Kasumi-1 (cell line): ENCODE results near the gene EMC6.

Experiments used
- DNase-seq, 2 experiments: peaks; one replicate each; lab custom pipeline; 2025; lab: John Stamatoyannopoulos, UW

The EMC6 gene

DNA sequence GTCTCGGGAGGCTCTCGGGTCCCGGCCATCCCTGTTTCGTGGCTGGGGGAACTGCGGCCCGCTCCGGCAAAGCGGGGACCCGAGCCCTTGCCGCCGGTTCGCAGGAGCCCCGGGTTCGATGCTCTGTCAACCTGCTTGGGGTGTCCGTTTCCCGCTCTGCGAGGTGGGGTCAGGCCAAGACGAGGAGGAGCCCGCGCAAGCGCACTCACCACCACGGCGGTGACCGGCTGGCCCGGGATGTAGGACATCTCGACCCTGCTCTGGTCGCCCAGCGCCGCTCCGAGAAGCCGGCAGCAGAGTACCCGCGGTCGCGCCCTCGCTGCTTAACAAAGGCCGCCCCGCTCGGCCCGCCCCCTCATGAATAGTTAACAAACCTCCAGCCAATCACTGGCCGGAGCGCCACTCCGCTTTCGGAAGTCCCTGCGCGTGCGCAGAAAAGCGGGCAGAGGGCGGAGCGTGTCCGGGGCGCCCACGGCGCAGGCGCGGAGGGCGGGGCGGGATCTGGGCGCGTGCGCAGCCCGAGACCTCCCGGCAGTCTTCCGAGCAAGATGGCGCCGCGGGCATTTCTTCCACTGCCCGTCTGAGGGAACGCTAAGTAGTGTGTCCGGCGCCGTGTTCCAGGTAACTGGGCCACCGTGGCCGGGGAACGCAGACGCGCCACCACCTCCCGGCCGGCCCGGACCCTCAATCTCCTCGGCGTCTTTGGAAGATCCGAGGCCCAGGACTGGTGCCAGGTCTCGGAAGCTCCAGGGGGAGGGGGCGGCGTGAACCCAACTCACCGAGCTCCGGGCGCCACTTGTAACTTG lies at the start of gene EMC6, which contains the start of gene TAX1BP3:
EMC6 (plus strand) TSS at position 534 of the 806 bp plus-strand sequence. CDS start 335 bp downstream, outside the sequence.
TAX1BP3 (minus strand) TSS at position 300 of the 806 bp plus-strand sequence; CDS start at position 248, 52 bp downstream.
- peak; percentile 77 to 83 for DNase-seq

DNA sequence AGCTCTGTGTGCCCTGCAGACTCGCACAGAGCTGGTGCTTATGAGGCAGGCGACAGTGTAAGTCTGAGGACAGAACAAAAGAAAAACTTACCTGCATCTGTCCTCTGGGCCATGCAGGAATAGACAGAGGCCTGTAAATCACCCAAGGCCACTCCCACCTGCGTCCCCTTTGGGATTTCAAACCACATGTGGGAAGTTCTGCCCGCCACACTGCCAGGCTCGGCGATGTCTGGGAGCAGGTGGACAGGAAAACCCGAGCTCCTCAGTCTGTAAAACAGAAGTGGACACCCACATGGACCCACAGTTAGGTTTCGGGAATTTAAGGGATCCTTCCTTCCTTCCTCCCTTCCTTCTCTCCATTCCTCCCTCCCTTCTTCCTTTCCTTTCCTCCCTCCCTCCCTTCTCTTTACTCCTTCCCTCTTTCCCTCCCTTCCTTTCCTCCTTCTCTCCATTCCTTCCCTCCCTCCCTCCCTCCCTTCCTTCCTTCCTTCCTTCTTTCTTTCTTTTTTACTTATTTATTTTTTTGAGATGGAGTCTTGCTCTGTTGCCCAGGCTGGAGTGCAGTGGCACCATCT lies 47.4 kb upstream of the EMC6 start:
- DNase-seq: no peak

GRCh38 chr17:3622977-3623594 lies 45.5 kb upstream of the EMC6 start:
- no peak for DNase-seq

GRCh38 chr17:3626831-3627768 lies 41.5 kb upstream of the EMC6 start:
- DNase-seq: no peak

GRCh38 chr17:3627769-3628167 lies 40.8 kb upstream of the EMC6 start:
- no peak for DNase-seq

- peak; percentile 34 to 39 for DNase-seq
These were observed 37.8 kb upstream of the EMC6 start for GRCh38 chr17:3630781-3631180.

- no peak for DNase-seq
These were observed 36.3 kb upstream of the EMC6 start for GRCh38 chr17:3632287-3632686.

GRCh38 chr17:3635474-3636153 lies 33.0 kb upstream of the EMC6 start:
- DNase-seq: no peak

DNA sequence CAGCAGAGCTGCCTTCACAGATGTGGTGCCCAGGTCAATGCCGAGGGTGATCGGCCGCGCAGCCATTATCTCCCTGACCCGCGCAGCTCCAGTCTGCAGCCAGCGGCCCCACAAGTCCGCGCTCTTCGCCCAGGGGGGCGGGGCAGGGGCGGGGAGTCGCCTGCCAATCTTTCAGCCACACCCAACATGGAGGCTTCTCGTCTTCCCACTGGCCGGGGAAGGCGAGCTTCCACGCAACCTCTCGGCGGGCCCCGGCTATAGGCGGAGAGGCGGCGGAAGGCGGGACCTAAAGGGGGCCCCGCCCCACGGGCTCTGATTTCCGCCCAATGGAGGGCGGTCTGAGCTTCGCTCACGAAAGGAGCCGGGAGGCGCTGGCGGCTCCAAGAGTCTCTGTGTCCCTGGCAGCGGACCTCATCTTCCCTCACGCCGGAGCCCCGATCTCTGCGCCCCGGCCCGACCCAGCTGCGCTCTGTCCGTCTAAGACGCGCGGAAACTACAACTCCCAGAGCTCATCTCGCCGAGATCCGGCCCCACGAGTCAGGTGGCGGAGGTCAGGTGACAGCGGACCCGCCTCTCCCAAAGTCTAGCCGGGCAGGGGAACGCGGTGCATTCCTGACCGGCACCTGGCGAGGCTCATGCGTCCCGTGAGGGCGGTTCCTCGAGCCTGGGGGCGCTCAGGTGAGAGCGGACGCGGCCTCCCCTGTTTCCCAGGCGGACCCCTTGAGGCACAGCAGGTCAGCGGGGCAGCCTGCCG lies 32.3 kb upstream of the EMC6 start, which contains the start of the genes CTNS and SHPK:
CTNS (plus strand) TSS at position 607 of the 754 bp plus-strand sequence. CDS start 3,447 bp downstream, outside the sequence.
SHPK (minus strand) TSS at position 97 of the 754 bp plus-strand sequence; CDS start at position 66, 31 bp downstream.
- DNase-seq: peak; percentile 65 to 82

DNA sequence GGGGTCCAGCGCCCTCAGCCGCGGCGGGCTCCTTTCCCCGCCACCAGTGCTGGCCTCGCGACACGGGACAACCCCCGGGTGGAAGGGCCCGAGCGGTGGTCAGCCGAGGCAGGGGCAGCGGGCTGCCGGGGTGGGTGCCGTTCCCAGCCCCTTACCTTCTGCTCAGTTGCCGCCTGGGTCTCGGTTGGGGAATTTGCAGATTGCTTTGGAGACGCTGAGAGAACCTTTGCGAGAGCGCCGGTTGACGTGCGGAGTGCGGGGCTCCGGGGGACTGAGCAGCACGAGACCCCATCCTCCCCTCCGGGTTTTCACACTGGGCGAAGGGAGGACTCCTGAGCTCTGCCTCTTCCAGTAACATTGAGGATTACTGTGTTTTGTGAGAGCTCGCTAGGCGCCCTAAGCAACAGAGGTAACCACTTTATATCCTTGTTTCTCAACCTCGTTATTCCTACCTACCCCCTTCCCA lies 31.7 kb upstream of the EMC6 start:
- DNase-seq: peak in 1 of 2 experiments; percentile 4

DNA sequence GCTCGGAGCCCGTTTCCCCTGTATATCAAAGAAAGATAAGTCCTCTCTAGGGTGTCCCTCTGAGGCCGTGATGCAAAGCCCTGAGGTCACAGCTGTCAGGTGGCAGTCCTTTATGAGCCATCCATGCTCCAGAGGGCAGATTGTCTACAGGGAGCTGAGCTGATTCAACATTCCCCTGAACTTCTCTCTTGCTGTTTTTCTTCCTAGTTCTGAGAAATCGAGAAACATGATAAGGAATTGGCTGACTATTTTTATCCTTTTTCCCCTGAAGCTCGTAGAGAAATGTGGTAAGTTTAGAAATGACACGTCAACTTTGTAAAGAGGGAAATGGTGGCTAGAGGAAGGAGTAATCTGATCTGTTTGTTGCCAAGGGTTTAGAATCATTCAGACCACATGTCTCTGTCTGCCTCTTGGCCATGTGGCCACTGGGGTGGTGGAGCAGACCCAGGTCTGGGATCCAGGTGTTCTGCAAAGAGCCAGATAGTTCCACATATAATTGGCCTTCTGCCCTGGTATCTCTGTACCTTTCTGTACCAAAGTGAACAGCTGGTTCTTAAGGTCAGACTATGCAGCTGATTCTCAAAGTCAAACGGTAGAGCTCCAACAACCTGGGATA lies 28.5 kb upstream of the EMC6 start:
- peak; percentile 39 to 55 for DNase-seq

DNA sequence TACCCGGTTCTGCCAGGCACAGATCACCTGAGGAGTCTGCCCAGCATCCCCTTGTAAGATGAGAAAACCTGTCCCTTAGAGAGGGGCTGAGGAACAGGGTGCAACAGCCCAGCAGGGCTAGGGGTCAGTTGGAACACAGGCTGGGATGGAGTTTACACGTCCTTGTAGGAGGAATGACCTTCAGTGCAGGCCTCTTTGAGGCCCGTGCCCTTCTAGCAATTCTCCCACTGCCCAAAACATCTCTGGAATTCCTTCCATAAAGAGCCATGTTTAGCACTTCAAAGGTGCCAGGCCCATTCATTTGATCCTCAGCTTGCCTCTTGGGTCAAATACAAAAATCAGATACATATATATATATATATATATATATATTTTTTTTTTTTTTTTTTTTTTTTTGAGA lies 27.6 kb upstream of the EMC6 start:
- DNase-seq: no peak

DNA sequence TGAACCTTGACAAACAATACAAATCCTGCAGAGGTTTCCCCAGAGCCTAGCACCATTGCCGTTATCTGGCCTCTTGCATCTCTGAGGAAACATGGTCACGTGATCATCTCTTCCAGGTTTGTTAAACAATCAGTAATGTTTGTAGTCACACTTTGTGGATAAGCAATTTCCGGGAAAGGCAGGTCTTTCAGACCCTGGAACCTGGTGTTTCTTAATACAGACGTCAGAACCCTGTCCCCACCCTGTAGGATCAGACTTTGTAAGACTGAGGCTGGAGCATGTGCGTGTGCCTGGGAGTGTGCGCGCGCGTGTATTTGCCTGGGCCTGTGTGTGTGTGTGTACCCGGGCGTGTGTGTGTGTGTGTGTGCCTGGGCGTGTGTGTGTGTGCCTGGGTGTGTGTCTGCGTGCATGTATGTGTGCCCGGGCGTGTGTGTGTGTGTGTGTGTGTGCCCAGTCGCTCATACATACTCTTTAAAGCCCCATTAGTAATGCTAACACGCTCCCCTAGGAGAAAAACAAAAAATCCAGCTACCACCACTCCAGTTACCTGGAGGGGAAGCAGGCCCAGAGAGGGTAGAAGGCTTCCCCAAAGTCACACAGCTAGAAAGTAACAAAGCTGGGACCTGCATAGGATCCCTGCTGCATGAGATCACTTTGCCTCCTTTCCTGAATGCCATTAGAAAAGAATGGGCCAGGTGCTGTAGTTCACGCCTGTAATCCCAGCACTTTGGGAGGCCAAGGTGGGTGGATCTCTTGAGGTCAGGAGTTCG lies 26.7 kb upstream of the EMC6 start:
- DNase-seq: no peak

GRCh38 chr17:3643889-3644349 lies 24.7 kb upstream of the EMC6 start:
- DNase-seq: no peak

DNA sequence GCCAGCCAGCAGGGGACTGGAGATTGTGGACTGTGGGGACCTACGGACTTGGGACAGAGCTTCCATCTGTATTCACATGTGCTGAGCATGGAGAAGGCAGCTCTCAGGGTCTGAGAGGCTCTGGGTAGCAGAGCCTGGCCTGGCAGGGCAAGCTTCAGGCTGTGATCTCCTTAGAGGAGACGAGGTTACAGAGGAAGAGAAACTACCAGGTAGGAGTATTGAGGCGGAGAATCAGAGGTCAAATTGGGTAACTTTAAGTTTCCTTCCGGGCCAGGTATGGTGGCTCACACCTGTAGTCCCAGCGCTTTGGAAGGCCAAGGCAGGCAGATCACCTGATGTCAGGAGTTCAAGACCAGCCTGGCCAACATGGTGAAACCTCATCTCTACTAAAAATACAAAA lies 23.3 kb upstream of the EMC6 start:
- DNase-seq: no peak

DNA sequence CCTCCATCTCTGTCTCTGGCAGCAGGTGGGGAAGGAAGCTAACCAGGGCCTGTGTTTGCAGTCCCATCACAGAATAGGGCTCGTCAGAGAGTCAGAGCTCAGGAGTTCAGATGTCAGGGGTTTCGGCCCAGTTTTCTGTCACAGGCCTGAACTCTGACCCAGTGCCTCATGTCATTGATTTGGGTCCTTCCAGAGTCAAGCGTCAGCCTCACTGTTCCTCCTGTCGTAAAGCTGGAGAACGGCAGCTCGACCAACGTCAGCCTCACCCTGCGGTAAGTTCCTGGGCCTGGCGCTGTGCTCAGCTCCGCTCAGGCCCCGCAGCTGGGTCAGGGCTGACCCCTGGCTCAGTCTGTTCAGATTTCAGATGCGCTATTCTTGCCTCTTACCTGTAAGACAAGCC lies 21.4 kb upstream of the EMC6 start:
- no peak for DNase-seq

GRCh38 chr17:3647769-3648555 lies 20.6 kb upstream of the EMC6 start:
- DNase-seq: peak; percentile 28 to 36

DNA sequence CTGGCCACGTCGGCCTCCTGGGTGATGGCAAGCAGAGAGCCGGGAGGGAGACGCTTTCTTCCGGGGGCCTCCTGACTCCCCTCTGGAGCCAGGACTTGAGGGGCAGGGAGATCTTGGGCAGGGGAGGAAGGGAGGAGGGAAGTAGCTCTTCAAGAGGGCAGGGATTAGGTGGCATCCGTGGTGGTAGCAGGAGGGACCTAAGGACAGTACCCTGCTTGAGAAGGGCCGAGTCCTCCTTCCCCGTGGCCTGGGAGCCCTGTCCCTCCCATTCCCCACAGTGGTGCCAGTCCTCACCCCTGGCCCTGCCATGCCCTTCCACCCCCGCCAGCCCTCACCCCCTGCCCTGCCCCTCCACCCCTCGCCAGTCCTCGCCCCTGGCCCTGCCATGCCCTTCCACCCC lies 12.8 kb upstream of the EMC6 start:
- DNase-seq: no peak
